ENCODE data around the gene CLDN18.

DNA sequence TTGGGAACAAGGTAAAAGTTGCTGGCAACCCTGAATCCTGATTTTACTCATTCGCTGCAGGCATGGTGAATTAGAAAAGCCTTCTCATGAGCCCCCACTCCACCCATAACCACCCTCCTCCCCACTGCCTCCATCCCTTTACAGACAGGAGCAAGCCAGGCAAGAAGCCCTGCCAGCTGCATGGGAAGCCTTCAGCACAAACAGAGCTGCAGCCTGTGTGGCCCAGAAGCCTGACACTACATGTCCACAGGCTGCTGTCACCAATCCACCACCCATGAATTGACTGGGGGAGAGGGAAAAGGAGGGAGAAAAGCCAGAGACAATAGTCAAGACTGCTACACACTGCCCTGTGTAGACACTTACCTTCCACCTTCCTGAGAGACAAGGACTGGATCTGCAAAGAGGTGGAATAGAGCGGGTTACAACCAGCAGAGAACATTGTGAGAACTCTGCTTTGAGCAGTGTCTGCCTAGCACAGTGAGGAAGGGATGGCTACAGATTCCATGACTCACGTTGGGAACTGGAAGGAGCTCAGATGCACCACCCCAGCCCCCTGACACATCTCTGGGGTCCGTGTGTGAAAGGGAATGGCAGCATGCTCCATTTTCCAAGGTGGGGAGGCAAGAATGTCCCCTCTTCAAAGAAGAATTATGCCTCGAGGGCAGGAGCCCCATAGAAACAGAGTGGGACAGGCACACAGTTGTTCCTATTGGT is 71.6 kb downstream of the CLDN18 start:
- TF ChIP-seq CBFB (CRISPR knock-in tag; IDR thresholded peaks at IDR 0.05; ENCODE audit: low read depth) (no peak), NR2C2 (CRISPR knock-in tag; IDR thresholded peaks at IDR 0.05) (no peak), NR1H2 (CRISPR knock-in tag; IDR thresholded peaks at IDR 0.05) (no peak), ESRRA (CRISPR knock-in tag; IDR thresholded peaks at IDR 0.05; ENCODE audit: borderline replicate concordance) (no peak), NFYB (CRISPR knock-in tag; conservative IDR thresholded peaks at IDR 0.05; ENCODE audit: low read depth) (no peak), NFATC4 (CRISPR knock-in tag; IDR thresholded peaks at IDR 0.05) (no peak), JUN (CRISPR knock-in tag; IDR thresholded peaks at IDR 0.05) (no peak), MYBL2 (CRISPR knock-in tag; IDR thresholded peaks at IDR 0.05) (no peak), ZNF219 (CRISPR knock-in tag; IDR thresholded peaks at IDR 0.05; ENCODE audit: borderline replicate concordance) (no peak)
- TF ChIP-seq, protein P1, sequence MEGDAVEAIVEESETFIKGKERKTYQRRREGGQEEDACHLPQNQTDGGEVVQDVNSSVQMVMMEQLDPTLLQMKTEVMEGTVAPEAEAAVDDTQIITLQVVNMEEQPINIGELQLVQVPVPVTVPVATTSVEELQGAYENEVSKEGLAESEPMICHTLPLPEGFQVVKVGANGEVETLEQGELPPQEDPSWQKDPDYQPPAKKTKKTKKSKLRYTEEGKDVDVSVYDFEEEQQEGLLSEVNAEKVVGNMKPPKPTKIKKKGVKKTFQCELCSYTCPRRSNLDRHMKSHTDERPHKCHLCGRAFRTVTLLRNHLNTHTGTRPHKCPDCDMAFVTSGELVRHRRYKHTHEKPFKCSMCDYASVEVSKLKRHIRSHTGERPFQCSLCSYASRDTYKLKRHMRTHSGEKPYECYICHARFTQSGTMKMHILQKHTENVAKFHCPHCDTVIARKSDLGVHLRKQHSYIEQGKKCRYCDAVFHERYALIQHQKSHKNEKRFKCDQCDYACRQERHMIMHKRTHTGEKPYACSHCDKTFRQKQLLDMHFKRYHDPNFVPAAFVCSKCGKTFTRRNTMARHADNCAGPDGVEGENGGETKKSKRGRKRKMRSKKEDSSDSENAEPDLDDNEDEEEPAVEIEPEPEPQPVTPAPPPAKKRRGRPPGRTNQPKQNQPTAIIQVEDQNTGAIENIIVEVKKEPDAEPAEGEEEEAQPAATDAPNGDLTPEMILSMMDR (IDR thresholded peaks at IDR 0.05), result no peak
- TF ChIP-seq, protein P2, sequence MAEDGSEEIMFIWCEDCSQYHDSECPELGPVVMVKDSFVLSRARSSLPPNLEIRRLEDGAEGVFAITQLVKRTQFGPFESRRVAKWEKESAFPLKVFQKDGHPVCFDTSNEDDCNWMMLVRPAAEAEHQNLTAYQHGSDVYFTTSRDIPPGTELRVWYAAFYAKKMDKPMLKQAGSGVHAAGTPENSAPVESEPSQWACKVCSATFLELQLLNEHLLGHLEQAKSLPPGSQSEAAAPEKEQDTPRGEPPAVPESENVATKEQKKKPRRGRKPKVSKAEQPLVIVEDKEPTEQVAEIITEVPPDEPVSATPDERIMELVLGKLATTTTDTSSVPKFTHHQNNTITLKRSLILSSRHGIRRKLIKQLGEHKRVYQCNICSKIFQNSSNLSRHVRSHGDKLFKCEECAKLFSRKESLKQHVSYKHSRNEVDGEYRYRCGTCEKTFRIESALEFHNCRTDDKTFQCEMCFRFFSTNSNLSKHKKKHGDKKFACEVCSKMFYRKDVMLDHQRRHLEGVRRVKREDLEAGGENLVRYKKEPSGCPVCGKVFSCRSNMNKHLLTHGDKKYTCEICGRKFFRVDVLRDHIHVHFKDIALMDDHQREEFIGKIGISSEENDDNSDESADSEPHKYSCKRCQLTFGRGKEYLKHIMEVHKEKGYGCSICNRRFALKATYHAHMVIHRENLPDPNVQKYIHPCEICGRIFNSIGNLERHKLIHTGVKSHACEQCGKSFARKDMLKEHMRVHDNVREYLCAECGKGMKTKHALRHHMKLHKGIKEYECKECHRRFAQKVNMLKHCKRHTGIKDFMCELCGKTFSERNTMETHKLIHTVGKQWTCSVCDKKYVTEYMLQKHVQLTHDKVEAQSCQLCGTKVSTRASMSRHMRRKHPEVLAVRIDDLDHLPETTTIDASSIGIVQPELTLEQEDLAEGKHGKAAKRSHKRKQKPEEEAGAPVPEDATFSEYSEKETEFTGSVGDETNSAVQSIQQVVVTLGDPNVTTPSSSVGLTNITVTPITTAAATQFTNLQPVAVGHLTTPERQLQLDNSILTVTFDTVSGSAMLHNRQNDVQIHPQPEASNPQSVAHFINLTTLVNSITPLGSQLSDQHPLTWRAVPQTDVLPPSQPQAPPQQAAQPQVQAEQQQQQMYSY (CRISPR knock-in tag; IDR thresholded peaks at IDR 0.05), result no peak
- TF ChIP-seq, protein P3, sequence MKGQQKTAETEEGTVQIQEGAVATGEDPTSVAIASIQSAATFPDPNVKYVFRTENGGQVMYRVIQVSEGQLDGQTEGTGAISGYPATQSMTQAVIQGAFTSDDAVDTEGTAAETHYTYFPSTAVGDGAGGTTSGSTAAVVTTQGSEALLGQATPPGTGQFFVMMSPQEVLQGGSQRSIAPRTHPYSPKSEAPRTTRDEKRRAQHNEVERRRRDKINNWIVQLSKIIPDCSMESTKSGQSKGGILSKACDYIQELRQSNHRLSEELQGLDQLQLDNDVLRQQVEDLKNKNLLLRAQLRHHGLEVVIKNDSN (CRISPR knock-in tag; IDR thresholded peaks at IDR 0.05), result no peak
- TF ChIP-seq, protein P4, sequence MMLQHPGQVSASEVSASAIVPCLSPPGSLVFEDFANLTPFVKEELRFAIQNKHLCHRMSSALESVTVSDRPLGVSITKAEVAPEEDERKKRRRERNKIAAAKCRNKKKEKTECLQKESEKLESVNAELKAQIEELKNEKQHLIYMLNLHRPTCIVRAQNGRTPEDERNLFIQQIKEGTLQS (CRISPR knock-in tag; conservative IDR thresholded peaks at IDR 0.05), result no peak
- TF ChIP-seq, protein P5, sequence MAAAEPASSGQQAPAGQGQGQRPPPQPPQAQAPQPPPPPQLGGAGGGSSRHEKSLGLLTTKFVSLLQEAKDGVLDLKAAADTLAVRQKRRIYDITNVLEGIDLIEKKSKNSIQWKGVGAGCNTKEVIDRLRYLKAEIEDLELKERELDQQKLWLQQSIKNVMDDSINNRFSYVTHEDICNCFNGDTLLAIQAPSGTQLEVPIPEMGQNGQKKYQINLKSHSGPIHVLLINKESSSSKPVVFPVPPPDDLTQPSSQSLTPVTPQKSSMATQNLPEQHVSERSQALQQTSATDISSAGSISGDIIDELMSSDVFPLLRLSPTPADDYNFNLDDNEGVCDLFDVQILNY (CRISPR knock-in tag; IDR thresholded peaks at IDR 0.05), result no peak
